Calu3 (cell line): ENCODE measurements around the gene GABPB1. TPM values are rescaled to one million over a fixed set of nuclear protein-coding genes. Genes with fewer than 3 reads are reported as not detected.

Experiments
- BruUV-seq: library from RNA; stranded (reverse); fragments of 400-500 nt; replicated peaks from 2 replicates; lab custom pipeline; 2021; lab: Mats Ljungman, UMichigan
- CTCF ChIA-PET: fragments of 300-600 bp; sonication (Branson Sonifier 250); formaldehyde crosslinking; loops from one replicate; lab custom pipeline; 2022; ENCODE audit warnings: antibody characterized with exemption; lab: Charles Lee
- DNase-seq: peaks from one replicate; pipeline ENCODE4 v3.0.0; 2022
- H3K27ac Mint-ChIP-seq: one replicate; pipeline ENCODE4 v1.8.0; 2022; ENCODE audit warnings: mixed read lengths; ENCODE audit not compliant: unreplicated experiment
- H3K27me3 Mint-ChIP-seq: one replicate; pipeline ENCODE4 v1.8.0; 2022; ENCODE audit warnings: mixed read lengths; ENCODE audit not compliant: unreplicated experiment
- H3K36me3 Mint-ChIP-seq: one replicate; pipeline ENCODE4 v1.8.0; 2022; ENCODE audit warnings: mild to moderate bottlenecking, moderate library complexity, mixed read lengths; ENCODE audit not compliant: insufficient read depth, unreplicated experiment
- H3K4me1 Mint-ChIP-seq: one replicate; pipeline ENCODE4 v1.8.0; 2022; ENCODE audit warnings: mild to moderate bottlenecking, low read depth, mixed read lengths; ENCODE audit not compliant: unreplicated experiment
- H3K4me3 Mint-ChIP-seq: one replicate; pipeline ENCODE4 v1.8.0; 2022; ENCODE audit warnings: mild to moderate bottlenecking, low read depth, moderate library complexity, mixed read lengths; ENCODE audit not compliant: unreplicated experiment
- H3K9me3 Mint-ChIP-seq: one replicate; pipeline ENCODE4 v1.8.0; 2022; ENCODE audit warnings: low read depth, mixed read lengths; ENCODE audit not compliant: unreplicated experiment
- CTCF ChIP-seq: fragments of 200-600 bp; IDR thresholded peaks from one replicate; pipeline ENCODE4 v1.8.0; 2022; ENCODE audit warnings: antibody characterized with exemption; ENCODE audit not compliant: unreplicated experiment
- intact Hi-C: fragments of 100-400 bp; cut with micrococcal nuclease; formaldehyde crosslinking; loops from one replicate; pipeline ENCODE4 v1.10.0; 2022; ENCODE audit not compliant: unreplicated experiment
- total RNA-seq: library from RNA; stranded (reverse); gene quantifications from 2 replicates; pipeline ENCODE4 v1.2.3, GENCODE V29; 2022

GABPB1 gene
- total RNA-seq, 1 experiment from 2014 or later, result 33.0 TPM

DNA sequence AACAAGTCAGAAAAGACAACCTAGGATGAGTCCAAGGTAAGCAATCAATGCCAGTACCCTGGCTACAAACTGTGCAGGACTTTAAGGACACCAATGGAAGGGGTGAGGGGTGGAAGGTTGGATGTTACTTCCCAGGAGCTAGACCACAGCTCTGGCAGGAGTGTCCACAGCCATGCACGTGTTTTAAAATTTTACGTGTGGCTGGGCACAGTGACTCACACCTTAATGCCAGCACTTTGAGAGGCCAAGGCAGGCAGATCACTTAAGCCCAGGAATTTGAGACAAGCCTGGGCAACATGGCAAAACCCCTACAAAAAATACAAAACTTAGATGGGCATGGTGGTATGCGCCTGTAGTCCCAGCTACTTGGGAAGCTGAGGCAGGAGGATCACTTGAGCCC, 74.7 kb downstream of the GABPB1 start:
- H3K9me3 Mint-ChIP-seq, result no peaks in the 10 kb centered on the region
- TF ChIP-seq CTCF, result no peak
- H3K36me3 Mint-ChIP-seq, result no peaks in the 10 kb centered on the region
- H3K27me3 Mint-ChIP-seq, result no peaks in the 10 kb centered on the region
- intact Hi-C loops, result no loop called here
- H3K27ac Mint-ChIP-seq, result no peak overlapping the region
- H3K4me3 Mint-ChIP-seq, result no peak overlapping the region
- BruUV-seq, result no TSS peak
- no peak for DNase-seq
- H3K4me1 Mint-ChIP-seq, result no peaks in the 10 kb centered on the region
- CTCF ChIA-PET, result no interaction called here

DNA sequence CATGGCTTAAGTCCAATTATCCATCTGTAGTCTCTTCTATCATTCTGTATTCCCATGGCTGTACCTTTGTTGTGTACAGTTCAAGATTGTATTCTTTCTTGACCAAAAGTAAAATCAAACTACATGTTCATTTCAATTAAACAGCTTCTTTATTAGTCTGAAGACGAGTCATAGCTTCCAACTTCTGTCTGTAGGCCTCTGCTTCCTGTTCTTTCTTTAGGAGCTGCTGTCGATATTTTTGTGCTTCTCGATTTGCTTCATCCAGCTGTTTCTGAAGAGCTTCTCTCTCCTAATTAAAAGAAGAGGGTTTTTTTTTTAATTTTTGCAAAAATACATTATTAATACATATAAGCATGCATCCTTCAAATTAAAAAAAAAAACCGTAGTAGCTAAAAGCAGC, 76.5 kb downstream of the GABPB1 start:
- BruUV-seq, result no TSS peak
- Mint-ChIP-seq H3K36me3 (no peaks in the 10 kb centered on the region), H3K4me1 (no peaks in the 10 kb centered on the region), H3K27me3 (no peaks in the 10 kb centered on the region), H3K27ac (no peak overlapping the region), H3K9me3 (no peaks in the 10 kb centered on the region), H3K4me3 (no peak overlapping the region)
- intact Hi-C loops, result no loop called here
- no peak for DNase-seq
- TF ChIP-seq CTCF, result no peak
- CTCF ChIA-PET, result no interaction called here

DNA sequence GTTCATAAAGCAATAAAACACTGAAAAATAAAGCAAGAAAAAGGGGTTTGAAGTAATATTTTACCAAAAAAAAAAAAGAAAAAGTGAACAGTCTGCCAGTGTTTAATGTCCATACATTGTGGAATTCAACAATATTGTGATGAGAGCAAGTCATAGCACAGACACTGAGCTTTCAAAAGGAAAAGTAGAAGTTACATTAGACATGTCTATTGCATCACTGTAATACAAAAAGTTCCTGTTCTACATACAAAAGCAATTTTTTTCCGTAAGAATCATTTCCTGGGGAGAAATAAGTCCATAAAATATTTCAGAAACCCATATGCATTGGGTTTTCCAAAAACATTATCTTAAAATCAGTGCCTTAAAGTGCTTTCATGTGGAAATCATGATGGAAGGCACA, 77.6 kb downstream of the GABPB1 start:
- no TSS peak for BruUV-seq
- no peaks in the 10 kb centered on the region for H3K4me1 Mint-ChIP-seq
- CTCF ChIA-PET, result no interaction called here
- intact Hi-C loops, result no loop called here
- TF ChIP-seq CTCF, result no peak
- no peak overlapping the region for H3K27ac Mint-ChIP-seq
- no peak overlapping the region for H3K4me3 Mint-ChIP-seq
- no peaks in the 10 kb centered on the region for H3K36me3 Mint-ChIP-seq
- DNase-seq, result no peak
- no peaks in the 10 kb centered on the region for H3K27me3 Mint-ChIP-seq
- no peaks in the 10 kb centered on the region for H3K9me3 Mint-ChIP-seq

DNA sequence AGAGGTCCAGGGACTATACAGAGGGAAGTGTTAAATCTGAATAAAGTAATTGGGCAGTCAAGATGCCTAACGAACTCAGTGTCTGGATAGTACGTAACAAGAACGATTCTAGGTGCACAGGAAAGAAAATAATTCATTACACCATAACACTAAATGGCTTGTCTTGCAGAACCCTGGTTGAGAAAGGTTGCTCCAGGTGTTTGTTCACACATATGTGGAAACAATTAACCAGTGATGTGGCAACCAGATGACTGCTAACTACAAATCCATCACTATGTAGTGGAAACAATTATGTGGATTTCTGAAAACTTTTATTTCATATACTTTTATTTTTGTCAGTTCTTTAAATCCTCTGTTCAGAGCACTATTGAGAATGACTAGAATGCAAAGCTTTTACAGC, 79.1 kb downstream of the GABPB1 start:
- no peak for DNase-seq
- H3K4me3 Mint-ChIP-seq, result no peak overlapping the region
- no peaks in the 10 kb centered on the region for H3K9me3 Mint-ChIP-seq

More for the DNA sequence above, 79.1 kb downstream of the GABPB1 start:
- intact Hi-C loops, result no loop called here
- H3K36me3 Mint-ChIP-seq, result no peaks in the 10 kb centered on the region
- CTCF ChIA-PET, result no interaction called here
- TF ChIP-seq CTCF, result no peak
- H3K27ac Mint-ChIP-seq, result no peak overlapping the region
- no TSS peak for BruUV-seq
- no peaks in the 10 kb centered on the region for H3K4me1 Mint-ChIP-seq
- H3K27me3 Mint-ChIP-seq, result no peaks in the 10 kb centered on the region
